DND-41 (cell line): ENCODE data around the gene SMTNL1.

Experiments
- ATAC-seq: fragments of 200-7000 bp; cut with Tn5 transposase; 3 replicates; pipeline ENCODE4 v1.9.1; 2021; ENCODE audit warnings: low read depth; ENCODE audit not compliant: insufficient read depth
- DNase-seq: peaks from one replicate; pipeline ENCODE4 v3.0.0-alpha.2; 2020
- H2AFZ ChIP-seq: 2 replicates; pipeline ENCODE4 v1.6.0; 2012; ENCODE audit warnings: low read depth, low read length
- H3K27ac ChIP-seq: 2 replicates; pipeline ENCODE4 v1.5.1; 2012; ENCODE audit warnings: low read length, inconsistent platforms
- H3K27me3 ChIP-seq: fragments of 200-600 bp; sonication (generic); 2 replicates; pipeline ENCODE4 v1.6.0; 2012; ENCODE audit warnings: low read length, mild to moderate bottlenecking, inconsistent platforms; ENCODE audit not compliant: insufficient read depth, poor library complexity
- H3K36me3 ChIP-seq: 2 replicates; pipeline ENCODE4 v1.5.1; 2012; ENCODE audit warnings: low read length, inconsistent platforms; ENCODE audit not compliant: insufficient read depth
- H3K4me1 ChIP-seq: 2 replicates; pipeline ENCODE4 v1.5.1; 2012; ENCODE audit warnings: mild to moderate bottlenecking, low read length; ENCODE audit not compliant: insufficient read depth
- H3K4me2 ChIP-seq: 2 replicates; pipeline ENCODE4 v1.6.0; 2012; ENCODE audit warnings: mild to moderate bottlenecking, moderate library complexity, low read length, inconsistent platforms; ENCODE audit not compliant: insufficient read depth
- H3K4me3 ChIP-seq, 2 experiments: fragments of 200-600 bp in 1 of 2; shearing (Covaris generic) in 1 of 2; 2 replicates each; pipeline ENCODE4 v1.5.1; 2012 to 2016; ENCODE audit warnings: inconsistent platforms in 2 of 2, low read length in 2 of 2, mild to moderate bottlenecking in 2 of 2, low read depth in 1 of 2, moderate library complexity in 1 of 2
- H3K79me2 ChIP-seq: 2 replicates; pipeline ENCODE4 v1.6.0; 2012; ENCODE audit warnings: low read length, inconsistent platforms; ENCODE audit not compliant: insufficient read depth
- H3K9ac ChIP-seq: 2 replicates; pipeline ENCODE4 v1.6.0; 2012; ENCODE audit warnings: low read depth, mild to moderate bottlenecking, inconsistent platforms, low read length, moderate library complexity
- H3K9me3 ChIP-seq: 2 replicates; pipeline ENCODE4 v1.5.1; 2012; ENCODE audit warnings: low read length, moderate library complexity, mild to moderate bottlenecking, inconsistent platforms; ENCODE audit not compliant: insufficient read depth, severe bottlenecking
- H4K20me1 ChIP-seq: 2 replicates; pipeline ENCODE4 v1.6.0; 2012; ENCODE audit warnings: low read length; ENCODE audit not compliant: insufficient read depth
- EZH2 ChIP-seq: IDR thresholded peaks from 3 replicates; pipeline ENCODE4 v1.6.1; 2012; ENCODE audit warnings: borderline replicate concordance, low read depth, mild to moderate bottlenecking, moderate library complexity, low read length, inconsistent platforms; ENCODE audit not compliant: severe bottlenecking
- TF ChIP-seq, protein P1 (sequence below): IDR thresholded peaks from 2 replicates; pipeline ENCODE4 v1.5.1; 2012; ENCODE audit warnings: borderline replicate concordance, low read length, moderate library complexity, mild to moderate bottlenecking; ENCODE audit not compliant: poor library complexity, severe bottlenecking; ENCODE audit errors: extremely low read depth

SMTNL1 gene

DNA sequence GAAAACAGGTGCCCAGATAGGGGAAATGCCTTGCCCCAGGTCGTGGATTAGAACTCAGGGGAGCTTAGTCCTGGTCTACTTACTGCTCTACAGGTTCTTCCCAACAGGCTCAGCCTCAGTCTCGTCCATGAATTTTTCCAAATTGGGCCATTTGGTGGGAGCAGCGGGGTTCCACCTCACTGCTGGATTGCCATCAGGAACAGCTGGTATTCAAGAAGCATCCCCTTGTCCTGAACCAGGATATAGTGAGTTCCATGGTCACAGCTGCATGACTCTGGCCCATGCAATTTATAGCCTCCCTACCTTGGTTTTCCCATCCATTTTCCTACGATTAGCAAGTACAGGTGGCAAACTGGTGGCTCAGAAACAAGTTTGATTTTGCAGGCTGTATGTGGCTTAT lies 36.7 kb downstream of the SMTNL1 start:
- DNase-seq (no peak), ATAC-seq (no peak)
- Histone ChIP-seq H3K4me1 (peaks cover 24% of the 10 kb centered on the region), H3K4me2 (no peak overlapping the region), H4K20me1 (no peaks in the 10 kb centered on the region), H3K27me3 (no peaks in the 10 kb centered on the region), H3K9ac (no peak overlapping the region), H3K4me3 (no peak overlapping the region), H3K36me3 (no peaks in the 10 kb centered on the region), H2AFZ (no peak overlapping the region), H3K9me3 (no peaks in the 10 kb centered on the region), H3K79me2 (no peaks in the 10 kb centered on the region), H3K27ac (no peak overlapping the region)
- no peak for TF ChIP-seq EZH2
- TF ChIP-seq, protein P1, sequence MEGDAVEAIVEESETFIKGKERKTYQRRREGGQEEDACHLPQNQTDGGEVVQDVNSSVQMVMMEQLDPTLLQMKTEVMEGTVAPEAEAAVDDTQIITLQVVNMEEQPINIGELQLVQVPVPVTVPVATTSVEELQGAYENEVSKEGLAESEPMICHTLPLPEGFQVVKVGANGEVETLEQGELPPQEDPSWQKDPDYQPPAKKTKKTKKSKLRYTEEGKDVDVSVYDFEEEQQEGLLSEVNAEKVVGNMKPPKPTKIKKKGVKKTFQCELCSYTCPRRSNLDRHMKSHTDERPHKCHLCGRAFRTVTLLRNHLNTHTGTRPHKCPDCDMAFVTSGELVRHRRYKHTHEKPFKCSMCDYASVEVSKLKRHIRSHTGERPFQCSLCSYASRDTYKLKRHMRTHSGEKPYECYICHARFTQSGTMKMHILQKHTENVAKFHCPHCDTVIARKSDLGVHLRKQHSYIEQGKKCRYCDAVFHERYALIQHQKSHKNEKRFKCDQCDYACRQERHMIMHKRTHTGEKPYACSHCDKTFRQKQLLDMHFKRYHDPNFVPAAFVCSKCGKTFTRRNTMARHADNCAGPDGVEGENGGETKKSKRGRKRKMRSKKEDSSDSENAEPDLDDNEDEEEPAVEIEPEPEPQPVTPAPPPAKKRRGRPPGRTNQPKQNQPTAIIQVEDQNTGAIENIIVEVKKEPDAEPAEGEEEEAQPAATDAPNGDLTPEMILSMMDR: no peak

DNA sequence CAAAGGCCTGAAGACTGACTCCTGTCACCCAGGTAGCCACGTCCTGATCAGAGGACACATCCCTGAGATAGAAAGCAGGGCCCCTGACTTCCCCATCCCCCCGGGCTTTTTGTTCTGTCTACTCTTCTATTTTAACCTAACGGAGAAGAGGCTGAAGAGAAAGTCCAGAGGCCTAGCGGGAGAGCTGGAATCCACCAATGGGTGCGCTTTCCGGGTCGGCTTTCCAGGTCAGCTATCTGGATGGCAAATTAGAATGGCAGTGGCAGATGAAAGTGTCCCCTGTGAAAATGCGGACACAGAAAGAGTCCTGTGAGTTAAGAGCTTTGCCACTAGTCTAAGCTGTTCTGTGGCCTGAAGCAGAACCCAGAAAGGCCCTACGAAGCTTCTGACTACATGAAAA lies 46.9 kb downstream of the SMTNL1 start:
- no peaks in the 10 kb centered on the region for H3K27me3 ChIP-seq
- no peaks in the 10 kb centered on the region for H4K20me1 ChIP-seq
- H3K4me1 ChIP-seq: peaks cover 20% of the 10 kb centered on the region
- H3K36me3 ChIP-seq: no peaks in the 10 kb centered on the region
- no peaks in the 10 kb centered on the region for H3K79me2 ChIP-seq
- H3K27ac ChIP-seq: no peak overlapping the region
- DNase-seq (no peak), ATAC-seq (no peak)
- TF ChIP-seq, protein P1: no peak
- no peak for TF ChIP-seq EZH2
- H3K4me3 ChIP-seq: no peak overlapping the region
- no peak overlapping the region for H2AFZ ChIP-seq
- no peak overlapping the region for H3K4me2 ChIP-seq
- peaks cover 7% of the 10 kb centered on the region for H3K9me3 ChIP-seq
- H3K9ac ChIP-seq: no peak overlapping the region

DNA sequence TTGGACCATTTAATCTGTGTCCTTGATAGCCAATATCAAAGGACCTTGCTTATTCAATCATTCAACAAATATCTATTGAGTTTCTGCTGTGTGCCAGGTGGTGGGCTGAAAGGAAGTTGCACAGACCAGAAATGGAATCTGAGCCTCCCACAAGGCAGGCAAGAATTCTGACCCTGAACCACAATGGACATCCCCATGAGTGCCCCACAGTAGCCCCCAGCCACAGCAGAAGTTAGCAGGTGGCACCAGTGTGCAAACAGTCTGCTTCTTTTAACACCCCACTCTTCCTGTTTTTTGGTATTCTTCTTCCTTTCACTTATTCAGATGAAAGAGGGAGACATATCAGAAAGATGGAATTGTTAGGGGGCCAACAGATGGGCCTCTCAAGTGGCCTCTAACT lies 47.9 kb downstream of the SMTNL1 start:
- peak overlapping the region; percentile 17 for H3K27ac ChIP-seq
- ATAC-seq: peak; percentile 71

More for the DNA sequence above, 47.9 kb downstream of the SMTNL1 start:
- Histone ChIP-seq H4K20me1 (no peaks in the 10 kb centered on the region), H3K9ac (no peak overlapping the region), H3K36me3 (no peaks in the 10 kb centered on the region), H3K4me3 (no peak overlapping the region), H3K27me3 (no peaks in the 10 kb centered on the region), H2AFZ (peak overlapping the region; percentile 22; the same call in 1 of the 2 replicates), H3K4me1 (peaks cover 20% of the 10 kb centered on the region), H3K79me2 (no peaks in the 10 kb centered on the region), H3K9me3 (peaks cover 7% of the 10 kb centered on the region), H3K4me2 (no peak overlapping the region)
- DNase-seq: peak; percentile 40
- no peak for TF ChIP-seq EZH2
- TF ChIP-seq, protein P1: no peak
